GM19467 (cell line): Measurements from ENCODE around the gene NFATC2IP.

Experiments
- ATAC-seq: cut with Tn5 transposase; IDR thresholded peaks from one replicate; pipeline ENCODE4 v1.9.1; 2021; ENCODE audit warnings: mild to moderate bottlenecking, moderate library complexity; ENCODE audit not compliant: unreplicated experiment

The NFATC2IP gene

DNA sequence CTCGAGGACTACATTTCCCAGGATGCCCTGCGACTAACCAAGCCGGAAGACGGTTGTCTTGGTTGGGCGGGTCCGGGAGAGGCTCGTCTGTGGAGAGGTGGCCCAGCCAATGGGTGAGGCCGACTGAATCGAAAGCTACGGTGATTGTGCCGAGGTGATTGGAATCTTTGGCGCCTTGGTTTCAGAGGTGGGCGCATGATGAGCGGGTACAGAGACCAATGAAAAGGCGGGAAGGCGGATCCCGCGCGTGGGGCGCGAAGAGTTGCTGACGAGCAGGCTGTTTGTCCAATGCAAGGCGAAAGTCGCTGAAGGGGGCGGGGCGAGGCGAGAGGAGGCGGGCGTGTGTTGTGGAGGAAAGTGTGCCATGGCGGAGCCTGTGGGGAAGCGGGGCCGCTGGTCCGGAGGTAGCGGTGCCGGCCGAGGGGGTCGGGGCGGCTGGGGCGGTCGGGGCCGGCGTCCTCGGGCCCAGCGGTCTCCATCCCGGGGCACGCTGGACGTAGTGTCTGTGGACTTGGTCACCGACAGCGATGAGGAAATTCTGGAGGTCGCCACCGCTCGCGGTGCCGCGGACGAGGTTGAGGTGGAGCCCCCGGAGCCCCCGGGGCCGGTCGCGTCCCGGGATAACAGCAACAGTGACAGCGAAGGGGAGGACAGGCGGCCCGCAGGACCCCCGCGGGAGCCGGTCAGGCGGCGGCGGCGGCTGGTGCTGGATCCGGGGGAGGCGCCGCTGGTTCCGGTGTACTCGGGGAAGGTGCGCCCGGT is at the start of gene NFATC2IP:
Gene NFATC2IP (plus strand): TSS at position 290 of the 762 bp plus-strand sequence. CDS start 75 bp downstream, at position 365.
- ATAC-seq, result peak; percentile 93

DNA sequence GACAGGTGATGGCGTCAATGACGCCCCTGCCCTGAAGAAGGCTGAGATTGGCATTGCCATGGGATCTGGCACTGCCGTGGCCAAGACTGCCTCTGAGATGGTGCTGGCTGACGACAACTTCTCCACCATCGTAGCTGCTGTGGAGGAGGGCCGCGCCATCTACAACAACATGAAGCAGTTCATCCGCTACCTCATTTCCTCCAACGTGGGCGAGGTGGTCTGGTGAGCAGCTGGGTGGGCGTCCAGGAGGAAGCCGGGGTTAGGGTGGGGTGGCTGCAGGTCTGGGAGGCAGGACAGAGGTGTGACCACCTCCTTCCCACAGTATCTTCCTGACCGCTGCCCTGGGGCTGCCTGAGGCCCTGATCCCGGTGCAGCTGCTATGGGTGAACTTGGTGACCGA is 48.9 kb upstream of the NFATC2IP start:
- no peak for ATAC-seq

DNA sequence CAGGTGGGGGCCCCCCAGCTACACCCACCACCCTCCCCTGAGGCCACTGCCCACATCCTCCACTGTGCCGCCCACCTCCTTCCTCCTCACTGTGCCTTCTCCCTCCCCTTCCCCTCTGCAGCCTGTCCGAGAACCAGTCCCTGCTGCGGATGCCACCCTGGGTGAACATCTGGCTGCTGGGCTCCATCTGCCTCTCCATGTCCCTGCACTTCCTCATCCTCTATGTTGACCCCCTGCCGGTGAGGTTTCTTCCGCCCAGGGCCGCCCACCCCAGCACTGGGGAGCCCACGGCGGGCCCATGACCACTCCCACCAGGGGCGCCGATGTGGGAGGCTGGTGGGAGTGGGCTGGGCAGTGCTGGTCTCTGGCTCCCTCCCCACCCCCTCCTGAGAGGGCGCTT is 47.8 kb upstream of the NFATC2IP start:
- no peak for ATAC-seq

DNA sequence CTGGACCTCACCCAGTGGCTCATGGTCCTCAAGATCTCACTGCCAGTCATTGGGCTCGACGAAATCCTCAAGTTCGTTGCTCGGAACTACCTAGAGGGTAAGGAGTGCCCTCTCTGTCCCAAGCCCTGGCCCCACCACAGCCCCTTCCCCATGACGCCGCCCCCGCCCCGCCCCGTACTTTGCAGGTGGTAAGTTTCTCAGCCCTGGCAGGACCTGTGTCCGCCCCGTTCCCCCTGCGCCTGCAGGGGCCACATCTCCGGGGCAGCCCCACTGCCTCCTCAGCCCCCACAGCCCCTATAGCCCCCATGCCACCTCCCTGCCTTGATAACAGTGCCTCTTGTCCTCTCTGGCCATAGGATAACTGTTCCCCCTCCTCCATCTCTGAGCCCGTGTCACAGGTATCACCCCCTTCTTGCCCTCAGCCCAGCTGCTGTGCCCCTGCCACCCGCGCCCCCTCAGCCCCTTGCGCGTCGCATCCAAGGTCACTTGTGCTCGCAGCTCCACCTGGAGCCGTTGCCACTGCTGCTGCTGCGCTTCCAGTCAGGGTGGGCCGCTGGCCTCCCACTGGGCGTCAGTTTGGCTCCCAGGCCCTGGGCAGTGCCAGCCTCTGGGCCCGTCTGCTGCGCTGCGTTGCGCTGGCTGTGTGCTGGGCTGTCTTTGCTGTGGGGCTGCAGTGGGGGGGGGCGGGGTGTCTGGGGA is 47.2 kb upstream of the NFATC2IP start:
- no peak for ATAC-seq

GRCh38 chr16:28904363-28904762 is 46.4 kb upstream of the NFATC2IP start:
- no peak for ATAC-seq

DNA sequence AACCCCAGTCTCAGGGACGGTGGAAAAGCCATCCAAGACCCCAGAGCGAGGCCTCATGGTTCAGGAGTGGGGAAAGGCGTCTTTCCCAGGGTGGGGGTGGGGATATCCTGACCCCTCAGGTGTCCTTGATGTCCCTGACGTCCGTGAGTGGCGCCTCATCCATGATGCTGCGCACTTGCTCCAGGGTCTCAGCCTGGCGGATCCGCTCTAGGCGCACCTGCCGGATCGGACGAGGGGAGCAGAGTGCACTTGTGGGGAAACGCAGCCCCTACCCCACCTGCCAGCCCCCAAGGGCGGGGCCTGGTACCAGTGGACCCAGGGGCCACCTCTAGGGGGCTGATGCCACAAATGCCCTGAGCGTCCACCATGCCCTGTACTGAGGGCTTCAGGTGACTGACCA is 45.9 kb upstream of the NFATC2IP start:
- no peak for ATAC-seq

- ATAC-seq, result no peak
These were observed 45.4 kb upstream of the NFATC2IP start for GRCh38 chr16:28905229-28905754.

DNA sequence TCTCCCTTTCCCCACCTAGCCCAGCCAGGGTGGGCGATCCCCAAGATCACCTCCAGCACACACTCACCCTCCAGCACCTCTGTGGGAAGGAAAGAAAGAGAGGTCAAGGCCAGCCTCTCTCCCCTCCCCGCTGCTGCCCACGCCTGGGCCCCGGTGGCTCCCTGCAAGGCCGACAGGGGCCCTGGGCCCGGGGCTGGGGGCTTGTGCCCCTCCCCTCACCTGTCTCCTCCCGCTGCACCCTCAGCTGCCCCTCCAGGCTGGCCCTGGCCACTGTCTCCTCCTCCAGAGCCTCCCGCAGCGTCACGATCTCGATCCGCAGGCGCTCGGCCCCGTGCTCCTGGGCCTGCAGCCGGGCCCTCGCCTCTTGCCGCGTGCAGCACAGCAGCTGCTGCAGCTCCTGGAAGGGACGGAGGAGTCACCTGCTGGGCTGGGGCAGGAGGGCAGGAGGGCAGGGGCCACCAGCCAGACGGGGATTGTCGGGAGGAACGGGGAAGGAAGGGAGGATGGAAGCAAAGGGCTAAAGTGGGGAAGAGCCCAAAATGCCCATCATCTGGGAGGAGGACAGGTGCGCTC is 44.9 kb upstream of the NFATC2IP start:
- ATAC-seq, result no peak

DNA sequence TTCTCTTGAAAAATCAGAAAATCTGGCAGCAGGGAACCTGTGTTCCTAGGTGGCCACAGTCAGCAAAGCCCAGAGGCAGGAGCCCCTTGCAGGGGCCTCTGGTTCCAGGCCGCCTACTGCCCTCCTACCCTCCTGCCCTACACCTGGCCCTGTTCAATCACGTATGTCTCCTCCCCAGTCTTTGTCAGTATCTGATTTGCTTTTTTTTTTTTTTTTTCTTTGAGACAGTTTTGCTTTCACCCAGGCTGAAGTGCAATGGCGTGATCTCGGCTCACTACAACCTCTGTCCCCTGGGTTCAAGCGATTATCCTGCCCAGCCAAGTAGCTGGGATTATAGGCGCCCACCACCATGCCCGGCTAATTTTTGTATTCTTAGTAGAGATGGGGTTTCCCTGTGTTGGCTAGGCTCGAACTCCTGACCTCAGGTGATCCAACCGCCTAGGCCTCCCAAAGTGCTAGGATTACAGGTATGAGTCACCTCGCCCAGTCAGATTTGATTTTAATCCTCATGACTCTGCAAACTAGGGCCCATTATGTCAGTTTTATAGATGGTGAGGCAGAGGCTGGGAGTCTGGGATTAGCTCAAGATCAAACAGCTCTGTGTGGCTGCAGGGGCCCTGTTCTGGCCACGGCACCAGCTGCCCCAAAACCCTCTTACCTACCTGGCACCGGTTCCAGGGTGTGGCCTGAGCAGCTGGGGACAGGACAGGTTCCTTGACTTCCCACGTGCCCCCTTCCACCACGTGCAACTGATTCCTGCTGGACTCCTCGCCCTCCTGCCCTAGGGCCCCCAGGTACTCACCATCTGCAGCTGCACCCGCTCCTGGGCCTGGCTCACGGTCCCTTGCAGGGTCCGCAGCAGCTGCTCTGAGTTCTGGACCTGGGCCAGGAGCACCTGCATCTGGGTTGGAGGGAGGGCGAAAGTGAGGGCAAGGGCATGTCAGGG is 40.4 kb upstream of the NFATC2IP start:
- ATAC-seq, result no peak

- no peak for ATAC-seq
These were observed 38.2 kb upstream of the NFATC2IP start for GRCh38 chr16:28912558-28912957.

- ATAC-seq, result no peak
These were observed 36.6 kb upstream of the NFATC2IP start for GRCh38 chr16:28913946-28914724.

GRCh38 chr16:28915181-28915580 is 35.6 kb upstream of the NFATC2IP start:
- no peak for ATAC-seq

DNA sequence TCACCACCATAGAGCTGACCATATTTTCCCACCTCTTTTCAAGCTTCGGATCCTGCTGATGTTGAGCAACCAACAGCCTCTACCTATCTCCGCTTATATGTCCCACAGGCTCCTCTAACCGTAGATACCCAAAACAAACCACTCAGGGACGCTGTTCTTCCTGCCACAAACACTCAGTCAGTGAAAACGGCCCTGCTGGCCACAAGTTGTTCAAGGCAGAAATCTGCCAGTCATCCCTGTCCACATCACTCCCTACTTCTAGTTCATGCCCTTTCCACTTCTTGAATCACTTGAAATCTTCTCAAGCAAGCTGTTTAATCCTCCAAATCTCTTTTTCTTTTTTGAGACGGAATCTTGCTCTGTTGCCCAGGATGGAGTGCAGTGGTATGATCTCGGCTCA is 33.6 kb upstream of the NFATC2IP start:
- ATAC-seq, result no peak

GRCh38 chr16:28918698-28919097 is 32.0 kb upstream of the NFATC2IP start:
- ATAC-seq, result no peak

DNA sequence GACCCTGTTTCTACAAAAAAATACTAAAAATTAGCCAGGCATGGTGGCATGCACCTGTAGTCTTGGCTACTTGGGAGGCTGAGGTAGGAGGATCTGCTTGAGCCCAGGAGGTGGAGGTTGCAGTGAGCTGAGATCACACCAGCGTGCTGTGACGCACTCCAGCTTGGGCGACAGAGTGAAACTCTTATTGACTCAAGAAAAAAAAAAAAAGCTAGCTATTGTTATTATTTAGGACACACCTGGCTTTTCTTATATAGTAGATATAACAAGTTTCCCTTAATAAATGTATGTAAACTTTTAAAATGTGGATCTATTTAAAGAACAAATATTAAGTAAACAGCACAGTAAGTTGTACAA is 27.5 kb upstream of the NFATC2IP start:
- no peak for ATAC-seq

DNA sequence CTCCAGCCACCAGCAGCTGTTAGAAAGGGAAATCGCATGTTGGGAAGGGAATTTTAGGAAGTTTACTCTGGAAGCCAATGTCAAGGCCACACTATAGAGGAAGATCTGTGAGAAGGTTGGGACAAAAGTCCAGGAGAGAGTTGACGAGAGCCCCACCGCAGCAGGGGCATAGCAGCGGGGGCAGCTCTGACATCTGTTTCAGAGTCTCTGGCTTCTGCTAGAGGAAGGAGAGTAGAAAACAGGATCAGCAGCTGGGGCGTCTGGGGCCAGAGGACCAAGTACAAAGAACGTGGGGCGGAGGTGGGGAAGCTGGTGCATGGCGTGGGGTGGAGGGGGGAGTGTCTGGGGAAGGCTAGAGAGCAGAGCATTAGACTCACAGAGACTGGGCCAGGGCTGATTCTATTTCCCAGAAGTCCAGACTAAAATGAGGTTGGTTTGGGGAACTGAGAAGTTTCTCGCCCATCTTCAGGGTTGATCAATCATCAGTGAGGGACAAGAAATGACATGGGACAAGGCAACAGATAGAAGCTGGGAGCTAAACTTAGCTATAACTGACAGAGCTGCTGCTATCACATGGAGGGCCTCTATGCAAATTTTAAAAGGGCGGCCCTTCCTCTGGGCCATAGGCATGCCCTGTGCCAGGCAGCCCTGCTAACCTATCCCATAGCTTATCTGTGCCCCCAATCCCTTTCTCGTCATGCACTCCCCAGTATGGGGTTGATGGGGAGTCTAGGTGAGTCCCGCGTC is 26.9 kb upstream of the NFATC2IP start:
- peak; percentile 48 for ATAC-seq

DNA sequence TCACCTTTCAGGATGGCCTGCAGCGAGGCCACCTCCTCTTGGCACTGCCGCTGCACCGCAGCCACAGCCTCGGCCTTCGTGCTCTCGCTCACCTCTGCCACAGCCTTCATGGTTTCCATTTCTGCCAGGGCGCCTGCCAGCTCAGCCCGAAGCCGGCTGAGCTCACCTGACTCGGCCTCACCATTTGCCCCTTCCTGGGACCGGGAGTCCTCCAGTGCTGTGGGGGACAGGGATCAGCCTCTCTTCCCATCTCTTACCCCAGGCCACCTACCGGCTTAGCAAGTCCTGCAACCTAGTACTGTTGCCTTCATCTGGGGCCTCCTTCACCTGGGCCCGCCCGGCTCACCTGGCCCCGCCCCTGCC is 26.4 kb upstream of the NFATC2IP start:
- ATAC-seq, result peak; percentile 13

GRCh38 chr16:28924762-28925385 is 25.9 kb upstream of the NFATC2IP start, which contains the start of gene RABEP2:
RABEP2 (minus strand) TSS chr16:28925238; CDS start chr16:28925163, 75 bp downstream.
- ATAC-seq, result peak; percentile 41
